ENCODE data around the gene MYRF. TPM values are rescaled to one million over a fixed set of nuclear protein-coding genes. Genes with fewer than 3 reads are reported as not detected.

MYRF gene
- total RNA-seq (100 to 1,000 TPM in 3 of 5 donors, 10 to 100 TPM in 1, 1 to 10 TPM in 1; 6.4 to 527 (median 240) TPM), polyA plus RNA-seq (10 to 100 TPM; 19.0 to 45.9 (median 20.5) TPM)
- long read RNA-seq, donor 1, partial matches to known transcripts: 5 of 5 reads
- long read RNA-seq, donor 1, other reads (novel, unspliced or antisense): 0 of 5 reads
- long read RNA-seq, donor 2: 0 reads
- long read RNA-seq, donor 3, partial matches to known transcripts: 53 of 54 reads
- long read RNA-seq, donor 3, other reads (novel, unspliced or antisense): 0 of 54 reads
- long read RNA-seq, donor 4: 0 reads
- long read RNA-seq, donor 5, partial matches to known transcripts: 25 of 26 reads
- long read RNA-seq, donor 5, other reads (novel, unspliced or antisense): 0 of 26 reads
- long read RNA-seq, donor 6, partial matches to known transcripts: 70 of 77 reads
- long read RNA-seq, donor 6, other reads (novel, unspliced or antisense): 5 of 77 reads
- long read RNA-seq, donor 7, partial matches to known transcripts: 207 of 407 reads
- long read RNA-seq, donor 7, other reads (novel, unspliced or antisense): 200 of 407 reads
- long read RNA-seq, donor 8, partial matches to known transcripts: 254 of 540 reads
- long read RNA-seq, donor 8, other reads (novel, unspliced or antisense): 284 of 540 reads
- long read RNA-seq, donor 9, partial matches to known transcripts: 48 of 48 reads
- long read RNA-seq, donor 9, other reads (novel, unspliced or antisense): 0 of 48 reads
- long read RNA-seq, donor 10: 0 reads

- peaks cover 0 to 24% (median 0%) of the 10 kb centered on the region in 3 donors for H3K27me3 ChIP-seq
- 0 to 2% (median 2%) methylated on average over 6 to 93 of the region's 93 CpGs for WGBS, 5 donors
- peak within 1 kb of the TSS; percentile 89 to 93 (median 91) for H3K27ac ChIP-seq
- peak within 1 kb of the TSS; percentile 50 to 66 (median 59) for H3K4me3 ChIP-seq
- no peaks in the 10 kb centered on the region for H3K36me3 ChIP-seq
- DNase-seq: peak; percentile 81 to 85
- H3K4me1 ChIP-seq: peaks cover 27 to 45% (median 36%) of the 10 kb centered on the region in 4 donors
- intact Hi-C loops (cut with DNase I; ENCODE audit: low total_unique reads): no loop called here
- no peak for TF ChIP-seq EP300 (IDR thresholded peaks at IDR 0.05)
- TF ChIP-seq CTCF (IDR thresholded peaks at IDR 0.05): peak in 4 of 7 experiments; percentile 16 to 67 (median 42)
- H3K9me3 ChIP-seq: no peaks in the 10 kb centered on the region
Measured at GRCh38 chr11:61752117-61752924, at the start of gene MYRF. MYRF (plus strand) TSS chr11:61752636; CDS start chr11:61752745, 109 bp downstream.

- no peaks in the 10 kb centered on the region for H3K27me3 ChIP-seq
- no peaks in the 10 kb centered on the region for H3K36me3 ChIP-seq
- no peak for TF ChIP-seq EP300 (IDR thresholded peaks at IDR 0.05)
- TF ChIP-seq CTCF (IDR thresholded peaks at IDR 0.05): no peak
- TF ChIP-seq POLR2A (IDR thresholded peaks at IDR 0.05): no peak
- TF ChIP-seq POLR2AphosphoS5 (IDR thresholded peaks at IDR 0.05): no peak
- H3K4me3 ChIP-seq: no peak overlapping the region
- H3K27ac ChIP-seq: no peak overlapping the region
- 50 to 64% (median 55%) methylated on average over 1 to 11 of the region's 11 CpGs for WGBS, 5 donors
- intact Hi-C loops (cut with DNase I; ENCODE audit: low total_unique reads): no loop called here
- H3K4me1 ChIP-seq: peaks cover 36 to 51% (median 40%) of the 10 kb centered on the region in 4 donors
- no peaks in the 10 kb centered on the region for H3K9me3 ChIP-seq
- no peak for DNase-seq
Measured at GRCh38 chr11:61702701-61703312, 49.6 kb upstream of the MYRF start.

GRCh38 chr11:61704838-61705237, 47.6 kb upstream of the MYRF start:
- WGBS, 5 donors: 72 to 83% (median 78%) methylated on average over 11 to 15 of the region's 15 CpGs
- Histone ChIP-seq H3K9me3 (no peaks in the 10 kb centered on the region), H3K27ac (no peak overlapping the region), H3K4me1 (peaks cover 16 to 31% (median 20%) of the 10 kb centered on the region in 4 donors), H3K4me3 (no peak overlapping the region), H3K27me3 (no peaks in the 10 kb centered on the region), H3K36me3 (no peaks in the 10 kb centered on the region)
- intact Hi-C loops (cut with DNase I; ENCODE audit: low total_unique reads): no loop called here
- TF ChIP-seq POLR2A (IDR thresholded peaks at IDR 0.05): no peak
- TF ChIP-seq EP300 (IDR thresholded peaks at IDR 0.05): no peak
- TF ChIP-seq POLR2AphosphoS5 (IDR thresholded peaks at IDR 0.05): no peak
- TF ChIP-seq CTCF (IDR thresholded peaks at IDR 0.05): no peak
- DNase-seq: no peak

Measured in stomach (tissue), 19 donors.